PFSK-1 (cell line): ENCODE results near the gene DNAJB13.

ENCODE experiments used
- POLR2AphosphoS5 ChIP-seq: IDR thresholded peaks from 2 replicates; pipeline ENCODE4 v1.6.1; 2012; ENCODE audit warnings: low read depth, mild to moderate bottlenecking, control low read depth, low read length, moderate library complexity
- REST ChIP-seq, 2 experiments: IDR thresholded peaks; 2 replicates each; pipeline versions ENCODE4 v1.6.1 to v1.8.0; 2011 to 2012; ENCODE audit warnings: low read depth in 2 of 2, low read length in 2 of 2, control low read depth in 1 of 2, inconsistent platforms in 1 of 2, mild to moderate bottlenecking in 1 of 2, moderate library complexity in 1 of 2; ENCODE audit not compliant: insufficient read depth in 1 of 2
- SIN3A ChIP-seq: IDR thresholded peaks from 2 replicates; pipeline ENCODE4 v1.6.1; 2012; ENCODE audit warnings: mild to moderate bottlenecking, low read length, moderate library complexity, borderline replicate concordance; ENCODE audit not compliant: insufficient read depth
- TAF1 ChIP-seq: IDR thresholded peaks from 2 replicates; pipeline ENCODE4 v1.6.1; 2012; ENCODE audit warnings: low read length, control low read depth, borderline replicate concordance; ENCODE audit not compliant: insufficient read depth

GRCh38 chr11:73978576-73979086 is 27.8 kb downstream of the DNAJB13 start:
- TF ChIP-seq SIN3A = no peak
- no peak for TF ChIP-seq POLR2AphosphoS5
- TF ChIP-seq REST (IDR thresholded peaks at IDR 0.05; ENCODE audit: insufficient read depth in 1 of 2, low read depth in 2 of 2, low read length in 2 of 2) = no peak
- TF ChIP-seq TAF1 = no peak
